ENCODE data around the gene PDK4.
"Not testable (repeated sequence)": the region's sequence is repeated elsewhere in the genome, so short reads cannot be mapped to it uniquely, and the experiment has no call there.

PDK4 gene

DNA sequence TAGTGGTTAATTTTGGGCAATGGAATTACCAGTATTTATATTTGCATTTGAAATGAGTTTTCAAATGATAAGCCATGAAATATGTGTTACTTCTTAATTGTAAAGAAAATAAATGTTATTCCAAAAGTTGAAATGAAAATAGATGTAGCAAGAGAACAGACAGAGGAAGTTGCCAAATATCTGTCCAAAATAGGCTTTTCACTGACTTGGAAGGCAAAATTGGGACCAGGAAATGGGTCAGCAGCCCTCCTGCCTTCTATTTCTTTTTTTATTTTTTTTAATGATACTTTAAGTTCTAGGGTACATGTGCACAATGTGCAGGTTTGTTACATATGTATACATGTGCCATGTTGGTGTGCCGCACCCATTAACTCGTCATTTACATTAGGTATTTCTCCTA is 8.1 kb upstream of the PDK4 start:
- not testable (repeated sequence) for DNase-seq

DNA sequence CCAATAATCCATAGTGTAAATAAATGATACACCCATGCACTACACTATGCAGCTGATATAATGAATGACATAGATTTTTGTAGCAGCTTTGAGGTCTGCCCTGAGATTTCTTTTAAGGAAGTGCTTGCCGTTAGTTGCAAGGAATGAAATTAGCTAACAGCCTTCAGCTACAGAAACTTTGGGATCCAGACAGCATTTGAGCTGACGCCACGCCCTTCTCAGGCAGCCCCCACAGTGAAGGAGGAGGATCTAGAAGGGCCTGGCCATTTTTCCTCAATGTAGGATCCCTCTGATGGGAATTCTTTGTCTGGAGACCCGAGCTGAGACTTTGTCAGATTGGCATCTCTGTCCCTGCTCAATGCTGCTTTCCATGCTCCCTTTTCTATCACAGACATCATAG is 6.1 kb upstream of the PDK4 start:
- DNase-seq, result no peak

DNA sequence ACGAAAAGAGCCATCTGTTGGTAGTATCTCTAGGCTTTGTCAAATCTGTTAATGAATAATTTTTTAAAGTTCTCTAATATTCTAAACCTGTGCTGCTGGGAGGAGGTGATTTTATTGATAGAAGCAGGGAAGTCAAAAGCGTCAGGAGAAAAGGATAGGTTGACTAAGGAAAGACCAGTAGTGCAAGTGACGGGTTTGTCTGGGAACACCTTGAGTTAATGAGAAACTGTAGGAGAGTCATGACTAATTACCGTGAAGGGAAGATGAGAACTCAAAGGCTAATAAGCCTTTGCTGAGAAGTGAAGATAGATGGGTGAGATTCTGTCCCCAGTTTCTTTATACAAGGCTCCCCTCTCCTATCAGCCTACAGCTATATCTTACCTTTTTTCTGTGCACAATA is 5.0 kb upstream of the PDK4 start:
- no peak for DNase-seq

DNA sequence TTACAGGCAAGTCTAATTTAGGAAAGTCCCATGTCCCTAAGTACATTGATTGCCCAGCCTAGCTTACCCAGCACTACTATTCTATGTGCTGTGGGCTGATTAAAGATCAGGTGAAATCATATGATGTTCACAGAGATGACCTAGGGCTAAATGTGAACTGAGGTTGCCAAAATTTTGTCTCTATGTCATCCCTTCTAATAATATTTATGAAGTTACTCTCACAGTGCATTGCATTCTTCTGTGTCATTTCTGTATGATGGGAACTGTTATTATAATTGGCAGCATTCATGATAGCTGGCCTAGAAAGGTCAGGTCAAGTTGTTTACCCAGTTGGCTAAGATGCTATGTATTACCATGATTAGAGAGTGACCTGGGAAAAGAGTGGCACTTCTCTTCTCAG is 2.8 kb upstream of the PDK4 start:
- DNase-seq, result no peak

DNA sequence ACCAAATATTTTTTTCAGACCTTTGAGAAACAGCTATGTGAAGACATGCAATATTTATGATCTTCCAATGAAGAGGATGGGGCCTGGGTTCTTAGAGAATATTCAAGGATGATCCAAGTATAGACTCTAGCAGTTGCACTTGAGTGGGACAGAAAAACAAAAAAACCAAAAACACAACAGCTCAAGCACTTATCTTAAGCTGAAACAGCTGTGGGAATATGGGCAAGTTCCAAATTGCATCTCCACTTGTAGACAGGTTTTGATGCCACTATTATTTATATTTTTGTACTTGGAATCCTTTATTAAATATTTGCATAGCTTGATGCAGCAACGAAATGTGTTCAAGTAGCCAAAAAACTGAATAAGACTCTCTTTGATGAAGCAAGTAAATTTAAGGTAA is 2.2 kb upstream of the PDK4 start:
- DNase-seq, result no peak

DNA sequence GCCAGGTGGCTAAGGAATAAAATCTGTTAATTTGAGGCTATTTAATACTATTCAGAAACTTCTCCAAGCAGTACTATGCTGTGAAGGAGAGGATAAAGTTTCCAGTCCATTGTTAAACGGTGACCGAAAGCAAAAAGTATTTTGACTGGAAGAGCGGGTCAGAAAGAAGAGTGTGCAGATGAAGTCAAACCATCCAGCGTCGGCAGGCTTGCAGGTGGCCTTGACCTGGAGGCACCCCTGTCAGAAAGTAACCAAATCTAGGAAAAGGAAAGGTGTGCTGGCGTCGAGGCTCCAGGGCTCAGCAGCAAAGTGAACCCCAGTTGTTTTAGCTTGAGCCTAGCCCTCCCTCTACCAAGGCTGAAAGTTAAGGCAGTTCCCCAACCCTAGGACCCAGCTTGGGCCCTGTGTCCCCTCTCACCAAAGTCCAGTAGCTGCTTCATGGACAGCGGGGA is 544 bp downstream of the PDK4 start:
- DNase-seq, result no peak

DNA sequence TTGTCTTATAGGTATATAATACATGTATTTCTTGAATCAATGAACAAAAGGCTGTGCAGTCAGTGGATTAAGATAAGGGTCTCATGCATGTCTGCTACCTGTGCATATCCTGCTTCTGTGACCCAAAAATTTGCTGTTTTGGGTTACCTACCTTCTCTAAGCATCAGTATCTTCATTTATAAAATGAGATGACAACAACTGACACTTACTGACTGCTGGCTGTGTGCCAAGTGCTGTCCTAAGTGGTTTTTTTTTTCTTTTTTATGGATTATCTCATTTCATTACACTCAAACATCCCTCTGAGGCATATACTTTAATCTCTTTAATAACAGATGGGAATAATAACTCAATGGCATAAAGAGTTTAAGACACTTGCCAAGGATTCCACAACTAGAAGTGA is 2.1 kb downstream of the PDK4 start:
- DNase-seq, result no peak

DNA sequence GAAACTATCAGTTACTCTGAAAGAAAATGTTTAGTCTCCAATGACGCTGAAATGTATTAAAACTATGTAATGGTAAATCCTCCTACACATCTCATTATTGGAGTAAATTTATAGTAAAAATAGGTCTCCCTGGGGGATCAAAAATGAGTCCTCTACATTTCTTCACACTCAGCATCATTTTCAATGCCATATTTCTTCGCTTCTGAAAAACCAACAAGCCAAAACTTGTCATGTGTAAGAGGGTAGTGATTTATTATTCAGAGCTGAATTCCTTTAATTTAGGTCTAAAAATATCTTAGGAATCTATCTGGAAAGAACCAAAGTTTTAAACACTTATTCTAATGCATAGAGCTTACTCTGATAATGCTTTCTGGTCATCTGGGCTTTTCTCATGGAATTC is 3.0 kb downstream of the PDK4 start:
- DNase-seq, result no peak

DNA sequence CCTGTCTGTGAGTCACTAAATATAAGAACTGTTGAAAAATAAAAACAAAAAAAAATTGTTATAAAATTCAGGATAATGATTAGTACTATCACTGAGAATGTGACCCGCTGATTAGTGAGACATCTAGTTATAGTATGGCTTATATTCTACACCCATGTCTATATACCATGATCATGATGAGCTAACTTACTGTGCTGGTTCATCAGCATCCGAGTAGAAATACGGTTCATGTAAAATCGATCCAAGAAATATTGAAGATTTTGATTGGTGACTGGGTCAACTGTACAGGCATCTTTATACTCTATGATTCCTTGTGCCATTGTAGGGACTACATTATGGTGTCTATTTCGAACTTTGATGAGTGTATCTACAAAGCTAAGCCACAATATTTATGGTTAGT is 3.7 kb downstream of the PDK4 start:
- no peak for DNase-seq

DNA sequence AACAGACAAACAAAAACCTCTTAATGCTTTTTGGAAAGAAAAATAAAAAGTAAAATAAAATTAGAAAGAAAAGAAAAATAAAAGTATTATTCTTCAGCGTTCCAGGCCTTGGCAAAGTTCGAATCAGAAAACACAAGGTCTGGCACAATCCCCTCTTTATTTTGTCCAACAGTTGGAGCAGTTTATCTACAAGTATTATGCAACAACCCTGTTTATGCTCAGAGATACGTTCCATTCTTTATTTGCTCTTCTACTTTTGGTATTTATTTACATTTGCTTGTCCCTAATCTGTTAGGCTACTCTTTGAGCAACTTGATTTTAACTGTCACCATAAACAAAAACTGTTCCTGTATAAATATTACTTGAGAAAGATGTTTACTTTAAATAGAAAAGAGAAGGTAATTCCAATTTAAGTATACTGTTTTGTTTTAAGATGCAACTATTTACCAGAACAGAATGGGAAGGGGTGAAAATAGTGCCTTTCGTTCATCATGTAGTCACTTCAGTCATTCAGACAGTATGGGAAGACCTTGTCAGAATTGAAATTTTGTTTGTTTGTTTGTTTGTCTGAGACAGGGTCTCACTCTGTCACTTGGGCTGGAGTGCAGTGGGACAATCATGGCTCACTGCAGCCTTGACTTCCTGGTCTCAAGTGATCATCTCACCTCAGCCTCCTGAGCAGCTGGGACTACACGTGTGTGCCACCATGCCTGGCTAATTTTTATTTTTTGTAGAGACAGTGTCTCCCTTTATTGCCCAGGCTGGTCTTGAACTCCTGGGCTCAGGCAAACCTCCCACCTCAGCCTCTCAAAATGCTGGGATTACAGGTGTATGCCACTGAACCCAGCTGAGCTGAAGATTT is 5.7 kb downstream of the PDK4 start:
- no peak for DNase-seq

DNA sequence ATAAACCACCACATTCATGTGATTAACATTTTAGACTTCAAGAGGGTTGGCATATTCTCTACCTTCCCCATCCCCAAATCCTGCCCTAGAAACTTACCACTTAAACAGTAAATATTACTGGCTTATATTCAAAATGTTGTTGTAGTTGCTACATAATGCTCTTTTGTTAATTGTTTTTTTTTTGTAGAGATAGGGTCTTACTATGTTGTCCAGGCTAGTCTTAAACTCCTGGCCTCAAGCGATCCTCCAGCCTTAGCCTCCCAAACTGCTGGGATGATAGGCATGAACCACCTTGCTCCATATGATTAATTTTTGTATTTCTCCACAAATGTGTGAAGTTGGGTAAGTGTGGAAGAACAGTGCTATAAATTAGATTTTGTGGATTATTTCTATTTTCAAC is 6.5 kb downstream of the PDK4 start:
- DNase-seq, result no peak

DNA sequence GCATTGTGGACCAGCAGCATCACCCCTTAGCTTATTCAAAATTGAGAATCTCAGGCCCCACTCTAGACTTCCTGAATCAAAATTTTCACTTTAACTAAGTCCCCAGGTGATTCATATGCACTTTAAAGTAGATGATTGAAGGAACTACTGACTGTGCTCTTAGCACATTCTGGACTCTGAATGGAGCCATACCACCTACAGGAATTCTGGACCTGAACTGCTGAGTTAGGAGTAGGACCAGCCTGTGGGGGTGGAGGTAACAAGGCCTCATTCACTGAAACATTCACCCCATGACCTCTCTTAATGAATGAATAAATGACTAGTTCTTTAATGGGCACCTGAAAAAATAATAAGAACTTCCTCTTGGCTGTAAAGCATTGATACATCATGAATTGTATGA is 7.3 kb downstream of the PDK4 start:
- DNase-seq, result no peak

DNA sequence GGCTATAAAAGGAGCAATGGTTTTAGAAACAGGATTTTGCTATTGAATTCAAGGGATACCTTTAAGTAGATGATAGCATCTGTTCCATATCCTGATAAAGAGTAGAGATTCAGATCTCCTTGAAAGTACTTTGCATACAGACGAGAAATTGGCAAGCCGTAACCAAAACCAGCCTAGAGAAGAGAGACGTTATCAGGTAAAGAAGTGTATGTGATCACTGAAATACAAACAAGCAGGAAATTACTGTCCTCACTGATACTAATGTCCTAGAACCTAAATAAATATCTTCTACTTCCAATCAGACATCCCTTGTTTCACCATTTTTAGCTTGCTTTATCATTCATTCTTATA is 9.4 kb downstream of the PDK4 start:
- no peak for DNase-seq

DNA sequence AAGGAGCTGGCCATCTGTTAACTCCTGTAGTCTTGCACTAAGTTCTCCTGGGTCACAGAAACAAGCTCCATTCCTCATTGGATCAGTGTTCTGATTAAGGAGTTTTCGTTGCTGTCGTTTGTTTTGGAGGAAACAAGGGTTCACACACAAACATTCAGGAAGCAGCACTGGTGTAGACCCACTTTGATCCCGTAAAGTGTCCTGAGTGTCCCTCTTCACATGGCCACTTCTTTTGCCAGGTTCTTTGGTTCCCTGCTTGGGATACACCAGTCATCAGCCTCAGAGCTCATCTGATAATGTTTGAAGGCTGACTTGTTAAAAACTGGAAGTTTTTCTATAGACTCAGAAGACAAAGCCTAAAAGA is 10.9 kb downstream of the PDK4 start:
- DNase-seq, result no peak

DNA sequence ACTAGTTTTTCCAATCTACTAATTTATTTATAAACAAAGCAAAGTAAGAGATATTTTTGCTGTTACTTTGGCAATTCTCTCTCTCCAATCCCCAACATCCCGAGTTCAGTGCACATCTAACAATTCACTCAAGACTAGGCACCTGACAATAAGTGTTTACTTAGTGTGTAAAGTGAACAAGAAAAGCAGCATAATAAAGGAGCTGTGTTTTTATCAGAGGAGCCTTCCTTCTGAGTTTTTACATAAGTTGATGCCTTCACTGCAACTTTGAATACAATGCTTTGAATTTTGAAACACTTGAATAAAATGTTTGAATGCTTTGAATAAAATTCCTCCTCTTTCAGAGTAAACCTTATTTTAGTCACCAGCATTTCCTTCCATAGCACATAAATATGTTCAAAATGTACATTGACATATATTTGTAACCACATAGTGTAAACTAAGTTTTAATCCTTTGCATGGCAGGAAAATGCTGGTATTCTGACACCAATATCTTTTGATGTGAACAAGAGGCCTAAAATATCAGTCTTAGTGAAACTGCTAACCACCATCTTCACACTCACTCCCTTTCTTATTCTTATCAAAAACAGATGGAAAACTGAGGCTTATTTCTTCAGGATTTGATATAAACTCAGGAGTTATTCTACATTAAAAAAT is 11.4 kb downstream of the PDK4 start:
- no peak for DNase-seq

DNA sequence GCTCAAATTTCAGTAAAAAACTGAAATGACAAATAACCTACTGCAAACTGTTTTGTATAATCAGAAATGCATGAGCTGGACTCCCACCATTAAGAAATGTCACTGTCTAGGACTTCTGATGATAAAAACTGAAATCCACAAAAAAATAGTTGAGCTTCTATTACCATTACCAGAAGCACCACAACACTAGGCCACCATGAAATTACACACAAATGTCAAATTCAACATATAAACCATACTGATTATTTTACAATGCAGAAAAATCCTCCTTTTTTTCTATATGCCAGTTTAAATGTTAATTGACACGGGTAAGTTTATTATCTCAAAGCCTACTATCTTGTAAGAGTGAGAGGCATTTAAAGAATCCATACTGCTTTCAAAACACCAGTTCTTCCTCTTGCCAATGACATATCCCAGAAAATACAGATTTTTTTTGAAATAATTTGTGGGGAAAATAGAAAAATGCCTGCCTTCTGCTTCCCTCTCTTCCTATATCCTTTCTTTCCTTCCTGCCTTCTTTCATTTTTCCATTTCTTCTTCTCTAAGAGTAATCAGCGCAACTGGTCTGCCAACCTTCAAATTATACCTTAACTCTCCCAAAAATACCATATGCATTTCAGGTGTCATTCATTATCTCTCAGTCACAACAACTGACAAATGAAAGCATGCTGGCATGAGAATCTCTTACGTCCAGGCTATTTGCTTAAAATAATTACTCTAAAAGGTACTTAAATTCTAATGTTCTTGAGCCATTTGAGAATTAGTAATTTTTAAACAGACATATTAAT is 12.3 kb downstream of the PDK4 start:
- DNase-seq, result no peak

DNA sequence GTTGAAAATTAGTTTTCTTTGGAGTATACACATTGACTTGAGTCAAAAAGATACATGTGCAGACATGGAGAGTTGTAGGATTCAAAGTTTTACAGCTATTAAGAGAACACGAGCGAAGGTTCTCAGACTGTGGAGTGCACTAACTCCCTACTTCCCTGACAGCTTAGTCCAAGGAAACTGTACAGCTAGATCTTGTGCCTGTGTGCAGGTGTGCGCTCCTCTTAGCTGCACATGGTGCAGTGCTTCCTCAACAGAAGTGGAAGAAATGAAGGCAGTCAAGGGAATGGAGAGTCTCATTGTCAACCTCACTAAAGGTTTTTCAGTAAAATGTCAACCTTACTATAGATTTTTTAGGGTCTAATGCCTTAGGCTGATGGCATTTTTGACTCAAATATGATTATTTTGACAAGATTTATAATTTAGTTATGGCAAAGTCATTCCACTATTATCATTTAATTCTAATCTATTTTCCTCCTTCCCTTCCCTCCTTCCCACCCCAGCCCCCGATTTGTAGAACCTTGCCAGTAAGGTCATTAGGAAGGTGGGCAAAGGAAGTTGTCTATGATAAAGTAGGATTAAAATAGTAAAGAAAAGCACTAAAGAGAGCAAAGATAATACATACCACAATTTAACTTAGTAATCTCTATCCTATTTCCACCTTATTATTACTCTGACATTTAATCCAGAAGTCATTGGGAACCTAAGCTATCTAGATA is 13.6 kb downstream of the PDK4 start:
- no peak for DNase-seq

DNA sequence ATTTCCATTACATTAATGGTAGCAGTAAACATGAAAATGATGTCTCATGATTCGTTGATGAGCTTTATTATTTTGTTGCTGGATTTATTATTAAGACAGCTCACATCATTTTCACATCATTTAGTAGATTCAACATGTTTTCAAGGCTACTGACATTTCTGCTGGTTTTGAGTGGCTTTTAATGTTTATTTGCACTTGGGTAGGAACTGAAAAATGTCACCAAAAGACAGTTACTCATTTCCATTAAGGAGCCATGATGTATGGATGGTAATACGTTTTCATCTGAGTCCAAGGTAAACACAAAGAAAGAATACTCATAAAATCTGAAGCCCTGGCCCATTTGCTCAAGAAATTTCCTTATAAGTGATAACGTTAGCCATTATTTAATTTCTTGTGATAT is 14.8 kb downstream of the PDK4 start:
- no peak for DNase-seq

DNA sequence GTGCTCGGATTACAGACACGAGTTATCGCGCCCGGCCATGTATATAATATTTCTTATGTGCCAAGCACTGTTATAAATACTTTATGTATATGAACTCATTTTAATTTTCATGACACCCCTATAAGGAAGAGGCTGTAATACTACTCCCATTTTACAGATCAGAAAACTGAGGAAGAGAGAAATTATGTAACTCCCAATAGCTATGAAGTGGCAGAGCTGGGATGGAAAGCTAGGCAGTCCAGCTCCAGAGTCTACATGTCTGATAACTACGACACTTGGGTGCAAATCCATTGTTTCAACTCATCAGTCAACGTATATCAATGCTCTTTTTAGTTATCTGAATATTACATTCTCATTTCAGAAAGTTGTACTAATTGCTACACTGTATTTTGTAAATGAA is 17.0 kb downstream of the PDK4 start:
- DNase-seq, result no peak

DNA sequence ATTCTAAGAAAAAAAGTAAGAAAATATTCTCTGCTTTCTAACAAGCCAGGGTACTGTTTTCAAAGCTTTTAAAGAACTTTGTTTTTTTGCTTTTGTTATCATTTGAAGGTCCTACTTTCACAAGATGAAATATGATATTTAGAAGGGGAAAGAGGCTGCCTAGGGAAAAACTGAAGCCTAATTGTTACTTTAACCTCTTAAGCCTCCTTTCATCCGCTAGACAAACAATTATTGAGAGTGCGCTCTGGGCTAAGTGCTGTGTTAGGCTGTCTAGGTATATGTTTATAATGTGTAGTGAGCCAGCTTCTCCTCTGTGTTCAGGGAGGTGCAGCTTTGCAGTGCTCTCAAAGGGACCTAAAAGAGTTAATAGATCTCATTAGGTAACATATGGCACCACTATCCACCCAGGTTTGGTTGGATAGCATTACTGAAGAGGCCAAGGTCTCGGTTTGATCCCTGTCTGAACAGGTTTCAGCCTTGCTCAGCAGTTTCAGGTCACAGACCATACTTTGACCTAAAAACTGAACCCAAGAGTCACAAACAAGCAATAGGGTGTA is 17.9 kb downstream of the PDK4 start:
- peak; percentile 97 for DNase-seq

DNA sequence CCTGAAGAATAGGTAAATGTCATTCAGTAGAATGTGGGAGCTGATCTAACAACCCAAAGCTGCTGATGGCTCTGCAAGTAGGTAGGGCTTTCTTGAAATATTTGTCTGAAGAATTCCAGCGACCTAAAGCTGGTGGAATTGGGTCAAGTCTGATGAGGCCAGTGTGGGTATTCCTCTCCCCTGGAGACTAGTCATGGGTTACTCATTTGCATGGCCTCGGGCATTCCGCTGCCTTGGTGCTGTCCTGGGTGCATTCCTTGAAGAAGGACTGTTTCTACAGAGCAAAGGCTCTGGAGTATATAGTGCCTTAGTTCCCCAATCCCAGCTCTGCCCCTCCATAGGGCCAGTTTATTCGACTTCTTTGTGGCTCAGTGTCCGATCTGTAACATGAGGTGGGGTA is 19.2 kb downstream of the PDK4 start:
- DNase-seq, result no peak

DNA sequence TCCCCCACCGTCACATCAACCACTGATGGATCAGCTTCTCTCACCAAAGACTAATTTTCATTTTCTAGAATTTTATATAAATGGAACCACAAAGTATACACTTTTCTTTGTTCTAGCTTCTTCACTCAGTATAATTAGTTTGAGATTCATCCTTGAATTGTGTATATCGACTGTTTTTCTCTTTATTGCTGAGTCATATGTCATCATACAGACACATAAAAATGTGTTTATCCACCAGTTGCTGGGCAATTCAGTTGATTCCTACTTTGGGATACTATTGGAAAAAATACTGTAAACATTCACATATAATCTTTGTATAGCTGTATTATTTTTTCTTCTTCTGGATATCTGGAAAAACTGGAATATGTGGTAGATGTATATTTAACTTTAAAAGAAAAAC is 26.6 kb downstream of the PDK4 start:
- DNase-seq, result no peak

DNA sequence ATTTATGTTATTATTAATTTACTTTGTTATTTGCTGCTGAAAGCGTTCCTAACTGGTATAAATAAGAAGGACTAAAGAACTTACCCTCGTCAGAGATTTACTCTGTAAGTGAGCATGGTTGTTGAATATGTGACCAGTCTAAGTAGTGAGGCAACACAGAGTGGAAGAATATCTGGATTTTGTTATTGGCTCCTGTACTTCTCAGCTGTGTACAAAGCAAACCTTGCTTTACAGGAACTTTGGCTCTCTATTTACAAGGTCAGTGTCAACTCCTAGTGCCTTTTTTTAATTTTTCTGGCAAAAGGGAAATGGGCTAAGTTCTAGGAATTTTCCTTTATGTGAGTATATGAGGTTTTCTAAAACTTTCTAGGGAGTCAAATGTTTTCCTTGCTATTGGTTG is 35.6 kb downstream of the PDK4 start:
- DNase-seq, result no peak

All from DMS79 (cell line).